ENCODE measurements around the gene PLCE1.

The PLCE1 gene

DNA sequence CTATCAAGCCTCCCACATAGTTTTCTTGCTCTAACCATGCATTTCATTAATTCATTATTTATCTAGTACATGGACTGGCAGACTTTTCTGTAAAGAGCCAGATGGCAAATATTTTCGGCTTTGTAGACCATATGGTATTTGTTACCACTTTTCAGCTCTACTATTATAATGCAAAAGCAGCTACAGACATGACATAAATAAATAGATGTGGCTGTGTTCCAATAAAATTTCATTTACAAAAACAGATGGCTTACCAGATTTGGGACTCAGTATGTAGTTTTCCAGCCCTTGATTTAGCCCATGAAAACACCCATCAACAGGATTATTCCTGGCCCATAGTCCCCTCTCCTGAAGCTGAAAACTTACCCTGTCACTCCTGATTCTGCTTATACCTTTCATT is 32.1 kb downstream of the PLCE1 start:
- DNase-seq: no peak

DNA sequence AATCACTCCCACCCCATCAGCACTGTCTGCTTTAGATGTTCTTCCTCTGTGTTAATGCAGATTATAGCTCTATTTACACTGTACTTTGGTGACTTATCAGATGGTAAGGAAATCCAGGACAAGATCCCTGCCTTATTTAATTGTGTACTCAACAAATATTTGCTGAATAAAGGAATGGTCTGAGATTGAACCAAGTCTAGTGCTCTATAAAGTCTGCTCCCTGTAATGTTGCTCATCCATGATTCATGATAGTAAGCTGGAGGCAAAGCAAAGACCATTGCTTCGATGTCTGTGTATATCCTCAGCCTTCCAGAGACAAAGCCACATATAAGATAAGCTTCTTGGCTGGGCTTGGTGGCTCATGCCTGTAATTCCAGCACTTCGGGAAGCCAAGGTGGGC is 33.5 kb downstream of the PLCE1 start:
- DNase-seq: no peak

DNA sequence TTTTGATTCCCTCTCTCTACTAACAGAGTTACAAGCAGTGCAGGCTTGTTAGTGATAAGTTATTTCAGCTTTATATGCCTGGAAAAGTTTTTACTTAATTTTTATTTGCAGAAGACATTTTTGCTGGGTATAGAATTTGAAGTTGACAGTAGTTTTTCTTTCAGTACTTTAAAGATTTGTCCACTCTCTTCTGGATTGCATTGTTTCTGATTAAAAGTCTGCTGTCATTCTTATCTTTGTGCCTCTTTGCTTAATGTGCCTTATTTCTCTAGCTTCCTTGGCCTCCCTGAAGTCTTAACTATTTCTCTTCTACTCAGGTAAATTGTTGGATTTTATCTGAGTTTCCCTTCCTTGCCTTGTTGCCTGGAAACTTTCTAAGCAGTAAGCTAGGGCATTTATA is 36.2 kb downstream of the PLCE1 start:
- DNase-seq: no peak

DNA sequence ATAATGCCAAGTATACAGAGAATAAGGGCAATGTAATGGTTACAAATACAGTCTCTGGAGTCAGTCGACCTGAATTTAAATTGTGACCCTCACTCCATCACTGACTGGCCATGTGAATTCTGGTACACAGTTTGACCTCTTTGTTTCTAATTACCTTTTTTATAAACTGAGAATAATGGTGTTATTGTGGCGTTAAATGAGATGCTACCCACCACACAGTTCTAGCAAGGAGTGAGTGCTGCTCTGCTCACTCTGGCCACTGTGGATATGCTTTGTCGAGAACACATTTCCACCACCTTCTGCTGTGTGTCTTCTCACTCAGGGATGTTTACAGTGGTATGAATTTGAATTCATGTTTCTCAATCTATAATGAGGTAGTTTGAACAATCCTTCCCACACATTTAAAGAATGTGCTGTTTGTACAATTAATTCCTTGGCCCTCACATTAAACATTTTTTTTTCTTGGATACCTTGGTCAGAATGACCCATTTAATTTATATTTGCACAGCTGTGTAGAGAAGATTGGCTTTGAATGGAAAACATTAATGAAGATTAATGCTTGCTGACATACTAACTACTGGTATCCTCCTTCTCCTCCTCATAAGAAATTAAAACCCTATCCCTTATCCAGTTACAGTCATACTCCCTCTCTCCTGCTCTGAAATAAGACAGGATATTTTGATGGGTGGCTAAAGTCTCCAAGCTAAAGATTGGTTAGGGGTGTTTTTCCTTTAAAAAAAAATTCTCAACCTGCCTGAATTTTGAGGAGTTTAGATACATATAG is 42.4 kb downstream of the PLCE1 start:
- no peak for DNase-seq

DNA sequence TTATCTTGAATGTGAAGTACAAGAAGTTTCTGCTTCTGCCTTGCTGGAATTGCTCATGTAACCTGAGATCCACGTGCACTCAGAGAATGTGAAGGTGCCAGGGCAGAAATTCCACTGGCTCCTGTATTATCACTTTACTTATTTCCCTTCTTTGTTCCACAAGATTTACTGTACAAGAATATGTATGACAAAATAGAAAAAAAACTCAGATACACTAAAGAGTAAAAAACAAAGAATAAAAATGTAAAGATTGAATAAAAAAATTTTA is 43.0 kb downstream of the PLCE1 start:
- no peak for DNase-seq

DNA sequence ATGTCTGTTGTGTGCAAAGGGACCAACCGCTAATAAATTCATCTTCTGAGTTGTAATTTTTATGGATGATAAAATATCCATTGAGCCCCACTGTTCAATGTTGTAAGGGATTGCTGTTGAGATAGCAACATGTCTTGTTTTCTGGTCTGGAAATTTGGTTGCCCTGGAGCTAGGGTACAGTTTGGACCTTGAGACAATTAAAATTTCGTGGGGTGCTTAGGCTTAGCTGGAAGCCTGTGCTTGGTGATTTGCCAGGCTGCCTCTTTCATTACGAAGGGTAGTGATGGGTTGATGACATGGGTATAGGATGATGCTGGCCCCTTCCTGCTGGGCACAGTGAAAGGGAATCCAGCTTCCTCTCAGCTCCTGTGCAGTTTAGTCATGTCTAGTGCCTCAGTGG is 43.6 kb downstream of the PLCE1 start:
- DNase-seq: no peak

DNA sequence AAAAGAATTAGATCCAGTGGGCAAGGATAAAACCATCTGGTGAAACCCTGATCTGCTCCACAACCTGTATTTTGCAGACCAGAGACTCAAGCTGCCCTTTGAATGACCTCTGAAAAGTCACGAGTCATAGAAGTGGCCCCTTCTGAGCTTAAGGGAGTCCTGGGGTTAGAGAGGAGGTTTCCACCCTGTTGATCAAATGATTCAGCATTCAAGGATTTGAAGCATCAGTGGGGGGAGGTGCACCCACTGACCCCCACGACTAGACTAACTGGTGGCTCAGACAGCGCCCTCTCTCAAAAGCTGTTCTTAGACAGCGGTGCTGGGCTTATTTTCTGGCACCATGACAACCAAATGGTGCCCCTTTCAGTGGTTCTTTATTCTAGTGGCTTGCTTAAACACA is 44.3 kb downstream of the PLCE1 start:
- no peak for DNase-seq

DNA sequence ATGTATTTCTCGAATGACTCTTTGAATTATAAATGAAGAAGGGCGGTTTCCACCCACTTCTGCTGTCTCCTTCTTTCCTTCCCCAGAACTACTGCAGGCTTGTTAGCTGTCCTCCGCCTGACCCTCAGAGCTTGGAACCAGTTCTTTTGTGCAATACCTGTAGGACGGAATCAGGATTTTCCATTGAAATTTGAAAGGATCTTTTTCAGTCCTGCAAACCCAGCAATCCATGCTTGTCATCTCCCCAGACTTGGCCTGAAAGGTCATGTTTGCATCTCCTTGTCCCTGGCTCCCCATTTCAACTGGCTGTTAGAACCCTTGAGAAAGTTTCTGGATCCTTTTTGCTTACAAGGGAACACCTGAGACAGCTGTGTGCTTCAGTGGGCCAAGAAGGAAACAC is 47.5 kb downstream of the PLCE1 start:
- DNase-seq: no peak

DNA sequence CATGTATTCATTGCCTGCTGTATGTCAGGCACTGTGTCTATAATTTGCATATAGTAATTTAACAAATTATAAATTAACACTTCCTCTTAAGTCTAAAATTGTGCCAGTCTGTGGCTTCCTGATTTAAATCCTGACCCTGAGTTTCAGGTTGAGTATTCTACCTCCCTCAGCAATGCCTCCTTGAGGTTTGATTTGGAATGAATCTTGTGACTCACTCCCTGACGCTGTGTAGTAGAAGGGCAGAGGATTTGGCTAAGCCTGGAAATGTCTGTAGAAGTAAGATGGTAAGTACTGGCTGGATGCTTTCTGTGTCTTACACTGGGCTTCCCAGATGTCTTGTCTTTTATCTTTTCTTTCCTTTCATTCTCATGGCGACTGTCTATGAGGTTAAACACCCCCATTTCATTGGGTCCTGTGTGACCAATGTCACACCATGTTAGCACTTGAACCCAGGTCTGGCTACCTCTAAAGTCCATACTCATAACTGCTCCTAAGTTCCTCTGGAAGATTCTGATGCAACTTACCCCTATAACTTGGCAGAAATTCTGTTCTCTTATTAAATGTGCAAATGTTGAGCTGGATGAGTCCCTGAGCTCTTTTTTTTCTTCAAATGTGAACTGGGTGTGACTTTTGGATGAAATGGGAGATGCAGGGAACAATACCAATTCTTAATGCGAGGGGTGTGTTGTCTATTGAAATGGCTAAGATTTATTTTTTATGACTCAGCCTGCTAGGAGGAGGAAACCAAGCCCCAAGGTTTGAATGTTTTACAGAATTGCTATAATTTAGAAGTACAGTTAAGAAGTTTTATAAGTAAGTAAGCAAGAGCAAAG is 48.5 kb downstream of the PLCE1 start:
- no peak for DNase-seq

DNA sequence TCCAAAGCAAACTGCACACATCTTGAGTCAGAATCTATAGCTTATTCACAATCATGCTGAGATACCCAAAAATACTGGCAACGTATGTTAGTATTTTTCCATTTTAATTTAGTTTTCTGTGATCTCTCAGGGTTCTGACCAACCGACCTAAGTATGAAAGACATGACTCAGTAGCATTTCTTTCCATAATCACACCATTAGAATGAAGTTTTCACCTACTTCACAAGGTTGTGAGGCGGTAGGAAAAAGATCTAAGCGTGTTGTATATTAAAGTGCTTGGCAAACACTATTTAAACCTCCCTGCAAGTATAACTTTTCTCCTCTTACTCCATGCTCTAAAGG is 49.1 kb downstream of the PLCE1 start:
- DNase-seq: no peak

Measured in GDM1 (cell line).